ENCODE results near the gene SLC34A2. TPM values are rescaled to one million over a fixed set of nuclear protein-coding genes. Genes with fewer than 3 reads are reported as not detected.
"Not testable (repeated sequence)": the region's sequence is repeated elsewhere in the genome, so short reads cannot be mapped to it uniquely, and the experiment has no call there.

SLC34A2 gene
- total RNA-seq, 1 donor from 2014 or later, result 0.32 TPM

- H2AFZ ChIP-seq (ENCODE audit: low read depth, low read length), result no peak overlapping the region
- H3K4me1 Mint-ChIP-seq (ENCODE audit: low read depth, unreplicated experiment), result no peaks in the 10 kb centered on the region
- H3K9me3 Mint-ChIP-seq (ENCODE audit: unreplicated experiment), result peaks cover 2% of the 10 kb centered on the region
- no peaks in the 10 kb centered on the region for H3K9me3 ChIP-seq (ENCODE audit: insufficient read depth, low read depth, low read length)
- no peak overlapping the region for H3K4me3 ChIP-seq (ENCODE audit: insufficient read depth, low read depth, low read length)
- H3K36me3 ChIP-seq (ENCODE audit: insufficient read depth, low read length), result no peaks in the 10 kb centered on the region
- no peak overlapping the region for H3K4me3 Mint-ChIP-seq (ENCODE audit: unreplicated experiment)
- no peaks in the 10 kb centered on the region for H3K4me1 ChIP-seq (ENCODE audit: insufficient read depth, low read length)
- no peaks in the 10 kb centered on the region for H3K27me3 ChIP-seq (ENCODE audit: insufficient read depth, low read length)
- TF ChIP-seq CTCF (IDR thresholded peaks at IDR 0.05; ENCODE audit: insufficient read depth, low read depth, low read length) (no peak), EZH2 (IDR thresholded peaks at IDR 0.05; ENCODE audit: insufficient read depth, low read length) (no peak)
- no peaks in the 10 kb centered on the region for H3K36me3 Mint-ChIP-seq (ENCODE audit: low read depth, unreplicated experiment)
- no peak overlapping the region for H3K27ac ChIP-seq (ENCODE audit: low read depth, low read length)
- H3K9ac ChIP-seq (ENCODE audit: low read length), result no peak overlapping the region
- H3K27ac Mint-ChIP-seq (ENCODE audit: unreplicated experiment), result no peak overlapping the region
- no peak overlapping the region for H3K4me2 ChIP-seq (ENCODE audit: low read length)
- no peak for DNase-seq (ENCODE audit: low read depth)
- H4K20me1 ChIP-seq (ENCODE audit: insufficient read depth, low read length), result no peaks in the 10 kb centered on the region
- H3K79me2 ChIP-seq (ENCODE audit: insufficient read depth, low read length), result no peaks in the 10 kb centered on the region
- H3K27me3 Mint-ChIP-seq (ENCODE audit: low read depth, unreplicated experiment), result peaks cover 13% of the 10 kb centered on the region
- no peak for FAIRE-seq
Measured at GRCh38 chr4:25609976-25610375, 45.7 kb upstream of the SLC34A2 start.

DNA sequence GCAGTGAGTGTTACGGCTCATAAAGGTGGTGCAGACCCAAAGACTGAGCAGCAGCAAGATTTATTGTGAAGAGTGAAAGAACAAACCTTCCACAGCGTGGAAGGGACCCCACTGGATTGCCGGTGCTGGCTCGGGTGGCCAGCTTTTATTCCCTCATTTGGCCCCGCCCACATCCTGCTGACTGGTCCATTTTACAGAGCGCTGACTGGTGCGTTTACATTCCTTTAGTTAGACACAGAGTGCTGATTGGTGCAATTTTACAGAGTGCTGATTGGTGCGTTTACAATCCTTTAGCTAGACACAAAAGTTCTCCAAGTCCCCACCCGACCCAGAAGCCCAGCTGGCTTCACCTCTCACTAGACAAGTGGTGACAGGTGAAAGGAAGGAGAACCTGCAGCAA, 42.0 kb upstream of the SLC34A2 start:
- H3K4me3 Mint-ChIP-seq (ENCODE audit: unreplicated experiment); H3K36me3 ChIP-seq (ENCODE audit: insufficient read depth, low read length); H3K27me3 ChIP-seq (ENCODE audit: insufficient read depth, low read length); DNase-seq (ENCODE audit: low read depth); H3K4me3 ChIP-seq (ENCODE audit: insufficient read depth, low read depth, low read length); H3K4me1 Mint-ChIP-seq (ENCODE audit: low read depth, unreplicated experiment); H3K36me3 Mint-ChIP-seq (ENCODE audit: low read depth, unreplicated experiment); H3K27ac ChIP-seq (ENCODE audit: low read depth, low read length); H3K9me3 ChIP-seq (ENCODE audit: insufficient read depth, low read depth, low read length); H3K27ac Mint-ChIP-seq (ENCODE audit: unreplicated experiment); H3K9ac ChIP-seq (ENCODE audit: low read length); H3K9me3 Mint-ChIP-seq (ENCODE audit: unreplicated experiment); H3K79me2 ChIP-seq (ENCODE audit: insufficient read depth, low read length); FAIRE-seq; H4K20me1 ChIP-seq (ENCODE audit: insufficient read depth, low read length); H2AFZ ChIP-seq (ENCODE audit: low read depth, low read length); H3K4me1 ChIP-seq (ENCODE audit: insufficient read depth, low read length); H3K4me2 ChIP-seq (ENCODE audit: low read length): not testable (repeated sequence)
- H3K27me3 Mint-ChIP-seq (ENCODE audit: low read depth, unreplicated experiment), result peaks cover 12% of the 10 kb centered on the region

GRCh38 chr4:25614807-25615206, 40.8 kb upstream of the SLC34A2 start:
- peaks cover 10% of the 10 kb centered on the region for H3K27me3 Mint-ChIP-seq (ENCODE audit: low read depth, unreplicated experiment)
- Histone ChIP-seq H3K27me3 (ENCODE audit: insufficient read depth, low read length) (no peaks in the 10 kb centered on the region), H3K4me3 (ENCODE audit: insufficient read depth, low read depth, low read length) (no peak overlapping the region), H2AFZ (ENCODE audit: low read depth, low read length) (no peak overlapping the region), H3K4me1 (ENCODE audit: insufficient read depth, low read length) (no peaks in the 10 kb centered on the region), H4K20me1 (ENCODE audit: insufficient read depth, low read length) (no peaks in the 10 kb centered on the region), H3K4me2 (ENCODE audit: low read length) (no peak overlapping the region), H3K79me2 (ENCODE audit: insufficient read depth, low read length) (no peaks in the 10 kb centered on the region), H3K9me3 (ENCODE audit: insufficient read depth, low read depth, low read length) (no peaks in the 10 kb centered on the region), H3K9ac (ENCODE audit: low read length) (no peak overlapping the region), H3K27ac (ENCODE audit: low read depth, low read length) (no peak overlapping the region), H3K36me3 (ENCODE audit: insufficient read depth, low read length) (no peaks in the 10 kb centered on the region)
- no peak overlapping the region for H3K27ac Mint-ChIP-seq (ENCODE audit: unreplicated experiment)
- no peak for DNase-seq (ENCODE audit: low read depth)
- H3K9me3 Mint-ChIP-seq (ENCODE audit: unreplicated experiment), result peaks cover 4% of the 10 kb centered on the region
- no peaks in the 10 kb centered on the region for H3K36me3 Mint-ChIP-seq (ENCODE audit: low read depth, unreplicated experiment)
- no peak overlapping the region for H3K4me3 Mint-ChIP-seq (ENCODE audit: unreplicated experiment)
- no peaks in the 10 kb centered on the region for H3K4me1 Mint-ChIP-seq (ENCODE audit: low read depth, unreplicated experiment)
- TF ChIP-seq EZH2 (IDR thresholded peaks at IDR 0.05; ENCODE audit: insufficient read depth, low read length), result no peak
- TF ChIP-seq CTCF (IDR thresholded peaks at IDR 0.05; ENCODE audit: insufficient read depth, low read depth, low read length), result no peak
- no peak for FAIRE-seq
